SK-MEL-5 (cell line): ENCODE data around the gene MACC1. TPM values are rescaled to one million over a fixed set of nuclear protein-coding genes. Genes with fewer than 3 reads are reported as not detected.
"Not testable (repeated sequence)": the region's sequence is repeated elsewhere in the genome, so short reads cannot be mapped to it uniquely, and the experiment has no call there.

Experiments
- DNase-seq: peaks from one replicate; pipeline ENCODE4 v3.0.0-alpha.2; 2016; ENCODE audit warnings: low read depth, low spot score
- in situ Hi-C: cut with HindIII; loops from 2 replicates; pipeline ENCODE4 v1.10.0; 2016; ENCODE audit warnings: low sequenced_read_pairs, high pct_unique_total_duplicates, low pct_unique_long_range_greater_than_20kb
- total RNA-seq: library from RNA; depleted of rRNA; stranded (reverse); fragments of >200 nt; shearing (Covaris generic); gene quantifications from 2 replicates; pipeline ENCODE4 v1.2.3, GENCODE V29; 2014

Gene MACC1
- total RNA-seq, 1 experiment from 2014 or later: 1.4 TPM

DNA sequence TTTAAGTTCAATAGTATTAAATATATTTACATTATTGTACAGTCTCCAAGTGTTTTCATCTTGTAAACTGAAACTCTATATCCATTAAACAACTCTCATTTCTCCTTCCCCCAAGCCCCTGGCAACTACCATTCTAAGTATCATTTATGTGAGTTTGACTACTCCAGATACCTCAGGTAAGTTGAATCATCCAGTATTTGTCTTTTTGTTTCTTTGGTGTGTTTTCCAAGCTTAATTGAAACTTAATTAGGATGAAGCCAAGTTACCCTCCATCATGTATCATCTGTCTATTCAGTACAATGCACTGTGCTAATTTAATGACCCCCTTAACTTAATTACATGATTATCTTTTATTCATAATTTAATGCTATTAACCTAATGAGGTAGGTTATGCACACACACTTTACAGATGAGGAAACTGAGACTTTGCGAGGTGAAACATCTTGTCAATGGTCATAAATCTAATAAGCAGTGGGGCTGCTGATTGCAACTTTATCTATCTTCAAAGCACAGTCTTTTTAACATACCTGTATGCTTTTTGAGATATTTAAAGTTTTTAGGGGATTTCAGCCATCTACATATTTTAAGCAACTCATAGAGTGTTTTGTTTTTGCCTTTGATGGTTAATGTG, 663 bp downstream of the MACC1 start:
- in situ Hi-C loops: no loop called here
- no peak for DNase-seq

DNA sequence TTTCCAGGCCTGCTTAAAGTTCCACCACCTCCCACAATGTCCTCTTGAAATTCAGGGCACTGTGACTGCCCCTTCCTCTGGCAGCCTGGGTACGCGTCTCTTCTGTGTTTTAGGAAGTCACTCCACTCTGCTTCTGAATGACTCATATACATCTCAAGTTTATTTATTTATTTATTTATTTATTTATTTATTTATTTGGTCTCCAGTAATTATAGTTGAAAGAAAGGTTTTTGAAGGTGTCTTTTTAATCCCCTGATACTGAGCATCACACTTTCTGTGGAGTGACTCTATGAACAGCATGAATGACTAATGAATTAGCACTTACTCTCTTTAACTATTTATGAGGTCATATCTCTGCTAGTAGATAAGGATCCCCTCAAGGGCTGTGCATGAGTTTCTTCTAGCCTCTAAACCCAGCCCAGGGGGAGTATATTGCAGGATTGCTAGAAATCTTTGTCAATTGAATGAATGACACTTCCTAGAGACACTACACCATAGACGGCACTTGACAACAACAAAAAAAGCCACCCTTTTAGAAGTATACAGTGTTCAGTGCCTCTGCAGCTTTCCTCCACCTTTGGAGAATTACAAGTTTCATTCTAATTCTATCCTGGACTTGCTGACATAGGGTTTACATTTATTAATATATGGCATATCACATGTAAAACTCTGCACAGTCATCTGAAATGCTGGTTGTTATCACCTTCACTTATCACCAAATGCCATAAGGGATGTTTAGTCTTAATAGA, 2.1 kb downstream of the MACC1 start:
- in situ Hi-C loops: no loop called here
- DNase-seq: no peak

DNA sequence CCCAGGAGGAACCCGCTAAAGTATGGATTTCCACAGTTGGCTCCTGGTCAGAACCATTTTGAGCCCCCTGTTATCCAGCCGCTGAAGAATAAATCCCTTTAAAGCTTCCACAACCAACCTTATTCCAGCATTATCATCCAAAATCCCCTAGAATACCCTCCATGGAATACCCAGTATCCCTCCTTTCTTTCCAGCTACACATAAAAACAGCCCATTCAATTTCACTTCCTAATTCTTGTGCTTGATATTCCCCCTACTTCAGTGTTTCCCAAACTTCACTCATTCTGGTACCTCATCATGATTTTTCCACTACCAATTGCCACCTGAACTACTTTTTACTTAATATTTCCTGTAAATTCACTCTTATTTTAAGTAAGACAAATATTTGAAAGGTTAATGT, 3.1 kb downstream of the MACC1 start:
- DNase-seq: no peak
- in situ Hi-C loops: no loop called here

DNA sequence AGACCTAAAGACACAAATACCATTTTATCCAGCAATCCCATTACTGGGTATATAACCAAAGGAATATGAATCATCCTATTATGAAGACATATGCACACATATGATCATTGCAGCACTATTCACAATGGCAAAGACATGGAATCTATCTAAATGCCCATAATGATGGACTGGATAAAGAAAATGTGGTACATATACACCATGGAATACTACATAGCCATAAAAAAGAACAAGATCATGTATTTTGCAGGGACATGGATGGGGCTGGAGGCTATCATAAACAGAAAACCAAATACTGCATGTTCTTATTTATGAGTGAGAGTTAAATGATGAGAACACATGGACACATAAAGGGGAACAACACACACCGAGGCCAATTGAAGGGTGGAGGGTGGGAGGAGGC, 3.8 kb downstream of the MACC1 start:
- in situ Hi-C loops: no loop called here
- DNase-seq: no peak

DNA sequence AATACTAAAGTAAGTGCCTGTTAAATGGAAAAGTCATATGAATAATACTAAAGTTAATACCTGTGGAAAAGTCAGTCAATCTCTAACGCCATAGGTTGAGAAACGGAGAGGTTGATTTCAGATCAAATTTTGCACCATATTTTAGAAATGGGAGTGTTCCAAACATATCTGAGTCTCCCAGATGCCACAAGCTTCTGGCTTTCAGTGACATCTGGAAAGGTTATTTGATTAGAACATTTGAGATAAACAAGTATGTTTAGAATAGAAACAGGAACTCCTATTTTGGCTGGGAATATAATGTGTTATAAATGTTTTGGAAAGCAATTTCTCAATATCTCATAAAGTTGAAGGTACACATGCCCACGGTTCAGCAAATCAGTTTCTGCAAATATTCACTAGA, 5.8 kb downstream of the MACC1 start:
- DNase-seq: no peak
- in situ Hi-C loops: no loop called here

DNA sequence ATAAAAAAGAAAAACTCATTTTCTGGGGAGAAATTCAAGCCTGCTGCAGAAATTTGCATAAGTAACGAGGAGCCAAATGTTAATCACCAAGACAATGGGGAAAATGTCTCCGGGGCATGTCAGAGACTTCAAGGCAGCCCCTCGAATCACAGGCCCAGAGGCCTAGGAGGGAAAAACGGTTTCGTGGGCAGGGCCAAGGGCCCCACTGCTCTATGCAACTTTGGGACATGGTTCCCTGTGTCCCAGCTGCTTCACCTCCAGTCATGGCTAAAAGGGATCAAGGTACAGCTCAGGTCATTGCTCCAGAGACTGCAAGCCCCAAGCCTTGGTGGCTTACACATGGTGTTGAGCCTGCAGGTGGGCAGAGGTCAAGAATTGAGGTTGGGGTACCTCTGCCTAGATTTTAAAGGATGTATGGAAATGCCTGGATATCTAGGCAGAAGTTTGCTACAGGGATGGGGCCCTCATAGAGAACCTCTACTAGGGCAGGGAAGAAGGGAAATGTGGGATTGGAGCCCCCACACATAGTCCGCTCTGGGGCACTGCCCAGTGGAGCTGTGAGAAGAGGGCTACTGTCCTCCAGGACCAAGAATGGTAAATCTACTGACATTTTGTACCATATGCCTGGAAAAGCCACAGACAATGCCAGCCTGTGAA, 8.4 kb downstream of the MACC1 start:
- in situ Hi-C loops: no loop called here
- DNase-seq: no peak

DNA sequence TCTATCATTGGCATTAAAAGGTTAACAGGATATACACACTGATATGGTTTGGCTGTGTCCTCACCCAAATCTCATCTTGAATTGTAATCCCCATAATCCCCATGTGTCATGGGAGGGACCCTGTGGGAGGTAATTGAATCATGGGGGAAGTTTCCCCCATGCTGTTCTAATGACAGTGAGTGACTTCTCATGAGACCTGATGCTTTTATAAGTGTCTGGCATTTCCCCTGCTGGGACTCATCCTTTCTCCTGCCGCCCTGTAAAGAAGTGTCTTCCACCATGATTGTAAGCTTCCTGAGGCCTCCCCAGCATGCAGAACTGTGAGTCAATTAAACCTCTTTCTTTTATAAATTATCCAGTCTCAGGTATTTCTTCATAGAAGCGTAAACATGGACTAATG, 9.4 kb downstream of the MACC1 start:
- in situ Hi-C loops: not testable (repeated sequence)

DNA sequence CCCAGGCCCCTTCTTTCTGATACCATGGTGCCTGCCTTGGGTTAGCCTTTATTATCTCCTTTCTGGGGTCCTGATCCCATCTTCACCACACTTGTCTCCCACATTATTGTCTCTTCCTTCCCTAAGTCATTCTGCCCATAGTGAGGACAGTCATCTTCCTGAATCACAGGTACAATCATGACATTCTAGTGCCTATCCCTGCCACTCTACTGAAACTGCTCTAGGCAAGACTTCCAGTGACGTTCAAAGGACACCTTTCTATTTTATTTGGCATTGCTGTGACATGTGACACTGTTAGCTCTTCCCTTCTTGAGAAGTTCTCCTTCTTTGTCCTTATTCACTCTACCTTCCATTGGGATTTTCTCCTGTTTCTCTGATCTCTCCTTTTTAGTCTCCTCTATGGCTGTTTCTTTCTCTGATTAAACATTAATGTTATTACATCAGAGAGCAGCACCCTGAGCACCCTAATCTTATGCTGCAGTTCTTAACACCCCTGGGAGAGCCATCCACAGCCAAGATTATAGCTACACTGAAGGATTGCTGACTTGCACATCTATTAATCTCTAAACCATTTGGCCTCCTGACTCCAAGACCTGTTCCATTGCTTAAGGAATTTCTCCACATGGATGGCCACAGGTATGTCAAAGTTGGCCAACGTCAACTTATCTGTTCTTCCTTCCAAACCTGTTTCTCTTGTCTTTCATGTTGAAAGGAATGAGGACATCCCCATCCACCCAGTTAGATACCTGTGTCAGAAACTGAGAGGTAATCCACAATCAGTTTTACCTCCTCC, 10.9 kb downstream of the MACC1 start:
- no peak for DNase-seq
- in situ Hi-C loops: no loop called here

More for the DNA sequence above, 9.4 kb downstream of the MACC1 start:
- not testable (repeated sequence) for DNase-seq

DNA sequence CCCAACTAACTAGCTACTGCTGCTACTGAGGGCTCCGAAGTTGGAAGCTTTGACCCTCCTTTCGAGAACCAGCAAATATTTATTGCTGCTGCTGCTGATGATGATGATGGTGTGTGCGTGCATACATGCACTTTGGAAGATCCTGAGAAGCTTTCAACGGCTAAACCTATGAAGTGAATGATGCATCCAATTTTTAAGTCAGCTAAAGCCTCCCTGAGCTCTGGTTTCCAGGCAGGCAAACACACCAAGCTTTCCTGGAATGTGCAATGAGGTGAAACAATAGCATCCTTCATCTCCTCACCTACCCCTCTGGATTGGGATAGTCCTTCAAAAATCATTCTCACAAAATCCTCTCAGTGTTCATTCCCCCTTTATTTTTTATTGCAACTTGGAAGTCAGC, 13.9 kb downstream of the MACC1 start:
- DNase-seq: no peak
- in situ Hi-C loops: no loop called here

DNA sequence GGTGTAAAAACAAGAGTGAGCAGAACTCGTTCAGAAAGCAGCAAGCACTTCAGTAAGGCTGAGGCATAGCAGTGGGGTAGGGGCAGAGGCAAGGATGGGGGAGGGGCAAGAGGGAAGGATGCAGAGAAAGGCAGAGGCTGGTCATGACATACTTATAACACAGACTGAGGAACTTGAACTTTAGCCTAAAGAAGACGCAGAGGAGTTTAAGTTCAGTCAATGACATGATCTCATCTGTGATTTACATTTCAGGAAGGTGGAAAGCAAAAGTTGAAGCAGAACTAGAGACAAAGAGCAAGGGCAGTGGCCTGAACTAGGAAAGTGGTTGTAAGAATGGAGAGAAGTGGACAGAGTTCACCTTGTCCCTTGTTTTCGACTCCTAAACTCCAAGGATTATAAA, 15.8 kb downstream of the MACC1 start:
- no peak for DNase-seq
- in situ Hi-C loops: no loop called here

DNA sequence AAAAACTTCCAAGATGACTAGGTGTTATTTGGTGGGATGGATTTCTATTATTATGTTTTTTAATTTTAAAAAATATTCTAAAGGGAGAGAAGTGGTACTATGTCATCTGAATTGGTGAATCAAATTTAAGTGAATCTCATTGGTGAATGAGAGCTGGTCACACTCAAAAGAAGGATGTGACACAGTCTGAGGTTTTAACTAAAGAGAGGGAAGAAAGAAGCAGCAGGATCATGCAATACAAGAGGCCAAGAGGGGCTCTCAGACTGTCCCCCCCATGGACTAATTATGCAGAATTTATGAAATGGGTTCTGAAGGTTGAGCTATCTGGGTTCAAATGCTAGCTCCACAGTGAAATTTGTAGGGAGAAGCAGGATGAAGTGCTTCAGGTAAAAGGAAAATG, 16.2 kb downstream of the MACC1 start:
- in situ Hi-C loops: no loop called here
- no peak for DNase-seq

DNA sequence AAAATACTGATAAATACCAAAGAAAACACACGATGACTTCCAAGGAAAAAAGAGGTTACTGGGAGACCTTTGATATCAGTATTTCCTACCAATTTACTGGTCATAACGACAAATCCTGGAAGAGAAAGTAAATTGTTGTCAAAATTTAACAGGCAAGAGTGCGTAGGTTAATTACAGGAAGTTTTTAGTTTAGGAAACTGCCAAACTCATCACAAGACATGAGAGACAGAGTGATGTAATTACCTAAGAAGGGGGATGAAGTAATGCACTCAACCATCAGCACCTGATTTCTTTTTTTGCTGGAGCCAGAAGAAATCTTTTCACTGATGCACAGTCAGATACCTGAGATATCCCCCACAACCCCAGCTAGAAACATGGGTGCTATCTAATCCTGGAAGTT, 16.8 kb downstream of the MACC1 start:
- in situ Hi-C loops: no loop called here
- no peak for DNase-seq

DNA sequence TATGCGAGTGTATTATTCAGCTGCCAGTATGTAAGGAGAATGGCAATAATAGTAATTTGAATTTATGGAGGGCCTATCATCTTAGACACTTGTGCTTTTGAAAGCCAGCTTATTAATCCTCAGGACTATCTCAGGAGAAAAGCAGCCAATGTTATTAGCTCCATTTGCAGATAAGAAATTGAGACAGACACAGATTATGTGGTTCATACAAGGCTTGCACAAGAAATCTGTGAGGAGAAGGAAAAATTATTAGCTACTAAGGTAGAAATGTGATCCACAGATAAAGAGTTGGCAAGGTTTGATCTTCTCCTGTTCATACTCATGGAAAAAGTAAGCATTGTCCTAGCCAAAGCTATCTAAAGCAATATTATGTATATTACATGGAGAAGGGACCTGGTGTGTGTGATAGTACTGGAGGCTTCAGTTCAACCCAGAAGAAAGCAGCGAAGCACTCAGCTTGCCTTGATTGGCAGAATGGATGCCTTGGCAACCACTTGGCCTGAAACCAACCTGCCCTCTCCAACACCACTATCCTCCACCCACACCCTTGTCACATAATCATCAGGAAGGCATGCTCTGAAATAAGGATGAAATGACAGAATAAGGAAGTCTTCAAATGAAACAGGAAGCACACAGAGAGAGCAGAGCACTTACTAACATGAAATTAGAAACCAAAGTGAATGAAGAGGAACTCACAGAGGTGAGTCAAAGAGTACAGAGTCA, 18.0 kb downstream of the MACC1 start:
- in situ Hi-C loops: no loop called here
- DNase-seq: peak; percentile 28

DNA sequence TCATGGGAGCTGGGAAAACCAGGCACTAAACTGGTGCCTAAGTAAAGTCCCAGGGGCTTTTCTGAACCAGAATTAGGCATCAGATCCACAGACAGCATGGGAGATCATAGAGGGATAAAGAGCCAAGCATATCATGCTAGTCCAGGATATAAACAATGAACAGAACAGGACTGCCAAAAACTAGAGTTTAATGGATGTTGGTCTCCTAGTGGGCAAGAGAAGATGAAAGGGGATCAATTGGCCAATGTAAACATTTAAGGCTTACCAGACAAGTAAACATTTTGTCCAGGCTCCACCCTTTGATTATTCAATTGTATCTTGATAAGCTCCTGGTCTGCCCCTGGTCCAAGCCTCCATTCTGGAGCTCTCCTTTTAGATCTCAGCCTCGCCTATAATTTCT, 18.9 kb downstream of the MACC1 start:
- in situ Hi-C loops: no loop called here
- no peak for DNase-seq

DNA sequence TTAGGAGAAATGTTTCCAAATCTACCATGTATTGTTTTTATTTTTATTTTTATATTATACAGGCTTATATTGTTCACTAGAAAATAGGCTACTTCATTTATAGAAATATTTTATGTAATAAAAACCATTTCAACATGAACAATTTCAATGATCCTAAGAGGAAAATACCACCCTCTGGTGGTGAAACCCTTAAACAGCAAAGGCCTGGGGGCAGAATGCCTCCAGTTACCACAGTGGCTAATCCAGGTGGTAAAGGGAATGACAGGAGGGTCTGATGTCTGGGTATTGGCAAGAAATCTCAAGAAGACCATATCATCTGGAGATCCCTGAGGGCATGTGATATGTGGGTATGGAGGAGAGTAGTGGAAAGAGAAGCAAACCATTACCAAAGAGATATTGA, 19.3 kb downstream of the MACC1 start:
- DNase-seq: peak; percentile 57
- in situ Hi-C loops: no loop called here

DNA sequence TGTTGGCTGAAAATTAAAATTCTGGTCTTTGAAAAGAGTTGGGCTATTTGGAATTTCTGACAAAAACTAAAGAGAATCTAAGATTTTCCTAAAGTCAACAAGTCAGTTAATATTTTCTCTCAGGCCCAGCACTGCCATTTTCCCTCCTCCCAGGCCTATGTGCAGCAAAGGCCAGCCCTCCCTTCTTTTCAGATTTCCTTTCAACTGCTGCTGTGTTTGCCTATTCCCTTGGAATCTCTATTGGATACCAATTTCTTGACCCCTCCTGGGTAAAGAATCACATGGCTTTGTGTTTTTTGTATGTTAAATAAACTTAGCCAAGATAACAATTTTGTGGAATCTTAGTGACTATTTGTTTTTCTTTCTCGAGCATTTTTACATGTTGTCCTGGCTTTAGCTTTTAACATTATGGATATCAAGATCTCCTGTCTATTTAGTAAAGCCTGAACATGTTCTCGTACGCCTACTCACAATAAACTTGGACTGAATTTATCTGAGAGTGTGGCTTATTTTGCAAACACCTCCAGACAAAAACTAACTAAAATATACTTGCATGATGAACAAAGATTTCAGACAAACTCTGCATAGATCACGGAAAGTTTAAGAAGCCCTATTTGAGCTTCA, 19.9 kb downstream of the MACC1 start:
- DNase-seq: no peak
- in situ Hi-C loops: no loop called here

DNA sequence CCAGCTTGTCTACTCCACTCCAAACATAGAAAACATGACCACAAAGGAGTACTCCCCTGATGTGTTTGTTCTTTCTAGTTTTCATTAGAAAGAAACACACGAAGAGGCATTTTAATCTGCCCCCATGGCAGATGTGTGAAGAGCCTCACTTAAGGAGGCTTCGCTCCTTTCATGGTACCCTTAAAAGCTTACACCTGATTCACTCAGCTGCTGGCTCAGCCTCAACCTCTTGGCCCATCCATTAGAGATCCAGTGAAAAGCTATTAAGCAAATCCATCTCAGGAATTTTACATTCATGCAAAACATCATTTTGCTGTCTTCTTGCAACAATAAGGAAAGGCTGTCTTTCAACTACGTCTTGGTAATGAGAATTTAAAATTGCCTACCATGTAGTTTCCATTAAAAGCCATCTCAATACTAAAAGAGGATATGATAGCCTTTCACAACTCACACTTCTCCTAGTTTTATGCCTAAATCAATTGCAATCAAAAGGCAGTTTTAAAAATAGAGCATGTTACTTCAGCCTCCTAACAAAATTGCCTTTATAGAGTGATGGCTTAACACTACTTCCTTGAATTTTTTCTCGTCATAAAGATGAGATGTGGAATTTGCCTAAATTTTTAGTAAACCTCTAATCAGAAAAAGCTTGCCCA, 22.7 kb downstream of the MACC1 start:
- in situ Hi-C loops: no loop called here
- no peak for DNase-seq
